Fibroblast of upper back skin (primary cell): ENCODE results near the gene MAP2K6.
A peak's percentile ranks its signal among the peaks of the same experiment; 100 is the strongest.

Source experiments
- DNase-seq: peaks from one replicate; pipeline ENCODE4 v3.0.0-alpha.2; 2013

Gene MAP2K6

GRCh38 chr17:69588316-69588715 lies 173.8 kb downstream of the MAP2K6 start:
- no peak for DNase-seq

GRCh38 chr17:69588827-69589239 lies 174.3 kb downstream of the MAP2K6 start:
- no peak for DNase-seq

GRCh38 chr17:69590671-69591070 lies 176.2 kb downstream of the MAP2K6 start:
- peak; percentile 12 for DNase-seq

GRCh38 chr17:69592692-69593350 lies 178.3 kb downstream of the MAP2K6 start:
- peak; percentile 74 for DNase-seq

GRCh38 chr17:69593351-69593715 lies 178.8 kb downstream of the MAP2K6 start:
- DNase-seq = no peak

GRCh38 chr17:69593716-69594115 lies 179.2 kb downstream of the MAP2K6 start:
- DNase-seq = peak; percentile 13

GRCh38 chr17:69594641-69595040 lies 180.1 kb downstream of the MAP2K6 start:
- no peak for DNase-seq

GRCh38 chr17:69596141-69596540 lies 181.6 kb downstream of the MAP2K6 start:
- no peak for DNase-seq

GRCh38 chr17:69597898-69598692 lies 183.6 kb downstream of the MAP2K6 start:
- DNase-seq = peak; percentile 24

GRCh38 chr17:69602972-69603371 lies 188.5 kb downstream of the MAP2K6 start:
- peak; percentile 35 for DNase-seq
